PC-9 (cell line): Measurements from ENCODE around the gene TSR3.

Experiments used
- CTCF ChIP-seq: fragments of 200-600 bp; sonication (generic); conservative IDR thresholded peaks from 2 replicates; pipeline ENCODE4 v1.6.1; 2017; ENCODE audit warnings: mixed run types, antibody characterized with exemption, mild to moderate bottlenecking, moderate library complexity
- EZH2 ChIP-seq: fragments of 200-600 bp; sonication (generic); IDR thresholded peaks from 2 replicates; pipeline ENCODE4 v1.8.0; 2017; ENCODE audit warnings: antibody characterized with exemption, low read depth

GRCh38 chr16:1381612-1382406 is 30.1 kb upstream of the TSR3 start:
- TF ChIP-seq EZH2 (no peak), CTCF (no peak)
